HCT116 (cell line): Measurements from ENCODE around the gene VDAC2. TPM values are rescaled to one million over a fixed set of nuclear protein-coding genes. Genes with fewer than 3 reads are reported as not detected.

Experiments
- ATAC-seq: fragments of 200-7000 bp; cut with Tn5 transposase; 2 replicates; pipeline ENCODE4 v1.9.1; 2020; ENCODE audit warnings: mild to moderate bottlenecking, moderate library complexity
- BruUV-seq: library from RNA; stranded (reverse); fragments of 400-500 nt; replicated peaks from 2 replicates; lab custom pipeline; 2021; lab: Mats Ljungman, UMichigan
- CTCF ChIA-PET: fragments of 300-600 bp; sonication (Branson Sonifier 250); formaldehyde crosslinking; loops from one replicate; lab custom pipeline; 2021; ENCODE audit warnings: antibody characterized with exemption; lab: Charles Lee
- POLR2A ChIA-PET: fragments of 300-600, 350-600 bp; sonication (Branson Sonifier 250); formaldehyde crosslinking; loops from one replicate; lab custom pipeline; 2021; ENCODE audit warnings: antibody characterized with exemption; lab: Charles Lee
- RAD21 ChIA-PET, 2 experiments: fragments of 300-600 bp; sonication (Branson Sonifier 250); formaldehyde crosslinking; loops; one replicate each; lab custom pipeline; 2023; ENCODE audit warnings: low total read pairs in 2 of 2; ENCODE audit not compliant: uncharacterized antibody in 2 of 2, unreplicated experiment in 2 of 2, low non-redundant PET in 1 of 2; lab: Charles Lee
- DNase-seq: peaks from one replicate; pipeline ENCODE4 v3.0.0-alpha.2; 2010; ENCODE audit warnings: low read depth, low spot score
- H2AFZ ChIP-seq: fragments of 200-600 bp; shearing (Covaris generic), sonication (generic); 2 replicates; pipeline ENCODE4 v1.6.1; 2017; ENCODE audit warnings: low read depth, mixed run types, mixed read lengths, antibody characterized with exemption, low read length; ENCODE audit not compliant: poor library complexity, severe bottlenecking
- H3K27ac ChIP-seq: 2 replicates; pipeline ENCODE4 v1.5.1; 2012; ENCODE audit warnings: low read depth, low read length
- H3K27me3 ChIP-seq: fragments of 200-600 bp; sonication (generic); 2 replicates; pipeline ENCODE4 v1.6.1; 2016; ENCODE audit warnings: mixed run types, low read length, mixed read lengths; ENCODE audit not compliant: insufficient read depth
- H3K36me3 ChIP-seq, 2 experiments: fragments of 200-500 bp in 1 of 2; fragments of 200-600 bp in 1 of 2; sonication (Bioruptor generic) in 1 of 2; sonication (generic) in 1 of 2; 2 replicates each; pipeline versions ENCODE4 v1.5.1 to v1.6.1; 2014 to 2016; ENCODE audit warnings: low read length in 2 of 2, inconsistent platforms in 1 of 2, mixed read lengths in 1 of 2, mixed run types in 1 of 2; ENCODE audit not compliant: insufficient read depth in 2 of 2, control insufficient read depth in 1 of 2
- H3K4me1 ChIP-seq, 2 experiments: fragments of 200-600 bp in 1 of 2; sonication (generic) in 1 of 2; 2 replicates each; pipeline versions ENCODE4 v1.5.1 to v1.6.1; 2012 to 2017; ENCODE audit warnings: low read length in 2 of 2, inconsistent platforms in 1 of 2, mild to moderate bottlenecking in 1 of 2, mixed read lengths in 1 of 2, mixed run types in 1 of 2, moderate library complexity in 1 of 2; ENCODE audit not compliant: insufficient read depth in 2 of 2, control insufficient read depth in 1 of 2
- H3K4me2 ChIP-seq: fragments of 200-600 bp; sonication (generic); 2 replicates; pipeline ENCODE4 v1.6.1; 2017; ENCODE audit warnings: mixed run types, low read length, mixed read lengths
- H3K4me3 ChIP-seq, 2 experiments: fragments of 200-600 bp in 1 of 2; sonication (generic) in 1 of 2; replicated peaks in 1 of 2; 2 replicates each; pipeline ENCODE4 v1.5.1; 2011 to 2016; ENCODE audit warnings: low read length in 2 of 2, control low read depth in 1 of 2, low read depth in 1 of 2, mild to moderate bottlenecking in 1 of 2, mixed read lengths in 1 of 2, mixed run types in 1 of 2
- H3K79me2 ChIP-seq: fragments of 200-600 bp; sonication (generic); 2 replicates; pipeline ENCODE4 v1.6.1; 2017; ENCODE audit warnings: mild to moderate bottlenecking, mixed run types, low read length, moderate library complexity, mixed read lengths; ENCODE audit not compliant: insufficient read depth
- H3K9ac ChIP-seq: fragments of 200-600 bp; sonication (generic); 2 replicates; pipeline ENCODE4 v1.6.1; 2016; ENCODE audit warnings: low read length, mixed read lengths
- H3K9me2 ChIP-seq: fragments of 200-600 bp; sonication (generic), shearing (Covaris generic); 2 replicates; pipeline ENCODE4 v1.6.1; 2017; ENCODE audit warnings: mixed run types, mild to moderate bottlenecking, moderate library complexity; ENCODE audit not compliant: insufficient read depth
- H3K9me3 ChIP-seq, 2 experiments: fragments of 200-500 bp in 1 of 2; fragments of 200-600 bp in 1 of 2; sonication (Bioruptor generic) in 1 of 2; sonication (generic) in 1 of 2; 2 replicates each; pipeline ENCODE4 v1.6.1; 2014 to 2017; ENCODE audit warnings: low read length in 2 of 2, mixed read lengths in 2 of 2, inconsistent platforms in 1 of 2, low read depth in 1 of 2, mild to moderate bottlenecking in 1 of 2, mixed run types in 1 of 2, moderate library complexity in 1 of 2; ENCODE audit not compliant: control insufficient read depth in 1 of 2, insufficient read depth in 1 of 2
- H4K20me1 ChIP-seq: fragments of 200-600 bp; sonication (generic), shearing (Covaris generic); 2 replicates; pipeline ENCODE4 v1.6.1; 2017; ENCODE audit warnings: mixed run types, mild to moderate bottlenecking, moderate library complexity; ENCODE audit not compliant: insufficient read depth
- ATF3 ChIP-seq: IDR thresholded peaks from 2 replicates; pipeline ENCODE4 v1.6.1; 2012
- CEBPB ChIP-seq: IDR thresholded peaks from 2 replicates; pipeline ENCODE4 v1.6.1; 2012; ENCODE audit warnings: low read depth
- ELF1 ChIP-seq: IDR thresholded peaks from 2 replicates; pipeline ENCODE4 v1.6.1; 2012; ENCODE audit warnings: low read depth, borderline replicate concordance
- REST ChIP-seq: IDR thresholded peaks from 2 replicates; pipeline ENCODE4 v1.6.1; 2012; ENCODE audit warnings: low read depth
- SP1 ChIP-seq: IDR thresholded peaks from 2 replicates; pipeline ENCODE4 v1.6.1; 2012; ENCODE audit warnings: low read depth
- intact Hi-C: fragments of 100-400 bp; cut with micrococcal nuclease; formaldehyde crosslinking; loops from 2 replicates; pipeline ENCODE4 v1.10.0; 2022
- total RNA-seq: library from RNA; stranded (reverse); gene quantifications from one replicate; pipeline ENCODE4 v1.2.1, GENCODE V29; 2021; ENCODE audit not compliant: unreplicated experiment

The VDAC2 gene
- total RNA-seq, 1 experiment from 2014 or later, result 289 TPM

GRCh38 chr10:75165684-75166622 is 44.6 kb upstream of the VDAC2 start:
- Histone ChIP-seq H3K36me3 (no peaks in the 10 kb centered on the region; a peak in 2 of 4 replicates), H3K4me2 (no peak overlapping the region), H3K4me3 (no peak overlapping the region), H3K4me1 (no peaks in the 10 kb centered on the region), H2AFZ (no peak overlapping the region), H3K27ac (no peak overlapping the region), H3K9me3 (no peaks in the 10 kb centered on the region), H3K27me3 (no peaks in the 10 kb centered on the region), H3K9me2 (no peaks in the 10 kb centered on the region), H4K20me1 (no peaks in the 10 kb centered on the region), H3K79me2 (peaks cover 5% of the 10 kb centered on the region; the same call in 1 of the 2 replicates), H3K9ac (no peak overlapping the region)
- CTCF ChIA-PET, result interaction anchor here (1.0 kb wide), 1 partner anchor 70 kb away, joined by 3 read pairs; the partner anchor contains the start of gene COMTD1
- POLR2A ChIA-PET, result no interaction called here
- no TSS peak for BruUV-seq
- intact Hi-C loops, result no loop called here
- RAD21 ChIA-PET, result no interaction called here
- TF ChIP-seq CEBPB (no peak), ELF1 (no peak), SP1 (no peak), ATF3 (no peak), REST (no peak)
- DNase-seq (no peak), ATAC-seq (no peak)
